SK-MEL-5 (cell line): Measurements from ENCODE around the gene NLGN3. TPM values are rescaled to one million over a fixed set of nuclear protein-coding genes. Genes with fewer than 3 reads are reported as not detected.

Experiments
- DNase-seq: peaks from one replicate; pipeline ENCODE4 v3.0.0-alpha.2; 2016; ENCODE audit warnings: low read depth, low spot score
- in situ Hi-C: cut with HindIII; loops from 2 replicates; pipeline ENCODE4 v1.10.0; 2016; ENCODE audit warnings: low sequenced_read_pairs, high pct_unique_total_duplicates, low pct_unique_long_range_greater_than_20kb
- polyA plus RNA-seq, 2 experiments: library from polyadenylated mRNA; depleted of rRNA; stranded (reverse); fragments of >200 nt; gene quantifications; 2 replicates each; pipeline ENCODE4 v1.2.3, GENCODE V29; 2015
- total RNA-seq: library from RNA; depleted of rRNA; stranded (reverse); fragments of >200 nt; shearing (Covaris generic); gene quantifications from 2 replicates; pipeline ENCODE4 v1.2.3, GENCODE V29; 2014; rRNA removed

NLGN3 gene
- total RNA-seq: 0.05 and 0.24 TPM in 2 replicates
- 0.33 and 0.61 TPM in 2 replicates for polyA plus RNA-seq (2015; cell fraction: cytosol; rRNA removed)
- polyA plus RNA-seq (2015; cell fraction: nucleus; rRNA removed): 1.5 and 1.6 TPM in 2 replicates

DNA sequence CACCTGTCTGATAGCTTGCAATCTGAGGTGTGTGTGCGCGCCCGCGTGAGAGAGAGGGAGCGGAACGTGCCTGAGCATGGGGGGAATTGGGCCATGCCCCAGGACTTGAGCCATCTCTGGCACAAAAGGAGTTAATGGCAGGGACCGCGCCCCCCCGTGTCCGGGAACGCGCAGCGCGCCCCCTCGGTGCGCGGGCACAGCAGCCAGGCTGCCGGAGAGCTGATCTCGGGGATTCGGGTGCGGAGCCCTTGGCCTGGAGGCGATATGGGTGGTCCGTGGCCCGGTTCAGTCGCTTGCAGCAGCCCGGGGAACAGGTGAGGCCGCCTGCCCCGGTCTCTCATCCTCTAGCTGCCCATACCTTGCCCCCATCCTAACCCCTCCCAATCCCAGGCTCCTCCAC lies at the start of gene NLGN3:
Gene NLGN3 (plus strand): TSS at position 191 of the 400 bp plus-strand sequence. CDS start 2,909 bp downstream, outside the sequence.
- in situ Hi-C loops: no loop called here
- no peak for DNase-seq

DNA sequence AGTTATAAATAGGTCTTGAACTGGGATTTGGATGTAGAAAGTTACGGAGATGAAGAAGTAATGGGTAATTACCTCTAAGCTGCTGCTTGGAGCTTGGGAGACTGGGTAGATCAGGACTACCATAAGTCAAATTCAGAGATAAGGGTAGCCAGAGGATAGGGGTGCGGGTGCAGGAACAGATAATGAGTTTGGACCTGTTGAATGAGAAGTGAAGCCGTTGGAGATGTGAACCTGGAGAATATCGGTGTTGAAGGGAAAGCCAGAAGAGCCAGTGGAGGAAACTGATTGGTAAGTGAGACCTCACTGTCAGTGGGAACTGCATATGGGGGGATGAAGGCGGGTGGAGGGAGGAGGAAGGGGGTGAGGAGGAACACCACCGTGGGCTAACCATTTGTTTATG lies 49.6 kb upstream of the NLGN3 start:
- no peak for DNase-seq
- in situ Hi-C loops: no loop called here

DNA sequence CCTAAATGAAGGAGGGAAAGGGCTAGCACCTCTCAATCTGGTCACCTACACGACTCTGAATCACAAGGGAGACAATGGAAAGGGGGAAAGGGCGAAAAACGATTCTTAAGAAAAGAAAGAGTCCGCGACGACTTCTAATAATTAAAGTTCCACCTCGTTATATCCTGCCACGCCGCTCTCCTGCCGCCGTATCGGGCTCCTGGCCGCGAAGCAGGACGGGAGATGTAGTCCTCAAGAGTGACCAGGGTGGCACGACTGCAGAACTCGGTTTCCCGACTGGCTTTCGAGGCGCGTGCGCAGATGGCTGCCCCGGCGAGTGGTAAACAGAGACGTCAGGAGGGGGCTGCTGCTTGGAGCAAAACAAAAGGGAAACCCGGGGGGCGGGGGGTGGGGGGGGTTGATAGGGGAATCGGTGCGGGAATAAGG lies 49.1 kb upstream of the NLGN3 start, which contains the start of gene FOXO4:
Gene FOXO4 (plus strand): TSS at position 297 of the 426 bp plus-strand sequence. CDS start 678 bp downstream, outside the sequence.
- DNase-seq: peak; percentile 87
- in situ Hi-C loops: no loop called here

DNA sequence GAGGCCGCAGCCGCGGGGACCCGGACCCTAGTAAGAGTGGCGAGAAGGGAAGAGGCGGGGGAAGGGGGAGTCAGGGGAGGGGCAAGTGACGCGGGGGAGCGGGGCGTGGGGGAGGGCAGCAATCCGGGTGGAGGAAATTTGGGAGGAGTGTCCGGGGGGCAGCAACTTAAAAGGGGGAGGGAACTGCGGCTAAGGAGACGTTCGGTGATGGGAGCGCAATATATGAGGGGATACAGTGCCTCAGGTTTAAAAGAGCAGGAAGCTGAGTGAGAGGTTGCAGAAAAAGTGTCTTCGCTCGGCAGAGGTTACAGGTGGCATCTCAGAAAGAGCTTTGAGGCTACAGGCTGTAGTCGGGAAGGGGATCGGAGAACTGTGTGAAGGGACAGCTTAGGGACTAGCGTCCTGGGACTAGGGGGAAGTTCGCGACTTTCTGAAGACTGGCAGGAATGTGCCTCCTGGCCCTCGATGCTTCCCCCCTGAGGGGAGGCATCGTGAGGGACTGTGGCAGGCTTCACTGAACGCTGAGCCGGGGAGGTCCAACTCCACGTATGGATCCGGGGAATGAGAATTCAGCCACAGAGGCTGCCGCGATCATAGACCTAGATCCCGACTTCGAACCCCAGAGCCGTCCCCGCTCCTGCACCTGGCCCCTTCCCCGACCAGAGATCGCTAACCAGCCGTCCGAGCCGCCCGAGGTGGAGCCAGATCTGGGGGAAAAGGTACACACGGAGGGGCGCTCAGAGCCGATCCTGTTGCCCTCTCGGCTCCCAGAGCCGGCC lies 48.5 kb upstream of the NLGN3 start:
- no peak for DNase-seq
- in situ Hi-C loops: no loop called here

DNA sequence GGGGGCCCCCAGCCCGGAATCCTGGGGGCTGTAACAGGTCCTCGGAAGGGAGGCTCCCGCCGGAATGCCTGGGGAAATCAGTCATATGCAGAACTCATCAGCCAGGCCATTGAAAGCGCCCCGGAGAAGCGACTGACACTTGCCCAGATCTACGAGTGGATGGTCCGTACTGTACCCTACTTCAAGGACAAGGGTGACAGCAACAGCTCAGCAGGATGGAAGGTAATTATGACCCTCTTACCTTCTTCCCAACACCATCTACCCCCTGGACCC lies 47.9 kb upstream of the NLGN3 start:
- no peak for DNase-seq
- in situ Hi-C loops: no loop called here

DNA sequence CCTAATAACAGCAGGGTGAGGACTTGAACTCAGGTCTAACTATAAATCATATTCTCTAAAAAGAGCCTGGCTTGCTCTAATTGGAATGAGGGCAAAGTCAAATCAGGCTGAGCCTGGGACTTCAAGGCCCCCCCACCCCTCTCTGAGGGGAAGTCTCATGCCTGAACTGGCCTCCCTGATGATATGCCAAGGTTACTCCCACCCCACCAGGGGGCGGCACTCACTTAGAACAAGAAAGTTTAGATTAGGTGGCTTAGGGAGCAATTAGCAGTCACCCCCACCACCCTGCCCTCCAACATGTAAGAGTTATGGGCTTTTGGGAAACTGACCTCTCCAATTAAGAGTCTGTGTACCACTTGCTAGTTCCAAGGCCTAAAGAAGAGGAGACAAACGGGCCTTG lies 46.3 kb upstream of the NLGN3 start:
- in situ Hi-C loops: no loop called here
- peak; percentile 70 for DNase-seq

DNA sequence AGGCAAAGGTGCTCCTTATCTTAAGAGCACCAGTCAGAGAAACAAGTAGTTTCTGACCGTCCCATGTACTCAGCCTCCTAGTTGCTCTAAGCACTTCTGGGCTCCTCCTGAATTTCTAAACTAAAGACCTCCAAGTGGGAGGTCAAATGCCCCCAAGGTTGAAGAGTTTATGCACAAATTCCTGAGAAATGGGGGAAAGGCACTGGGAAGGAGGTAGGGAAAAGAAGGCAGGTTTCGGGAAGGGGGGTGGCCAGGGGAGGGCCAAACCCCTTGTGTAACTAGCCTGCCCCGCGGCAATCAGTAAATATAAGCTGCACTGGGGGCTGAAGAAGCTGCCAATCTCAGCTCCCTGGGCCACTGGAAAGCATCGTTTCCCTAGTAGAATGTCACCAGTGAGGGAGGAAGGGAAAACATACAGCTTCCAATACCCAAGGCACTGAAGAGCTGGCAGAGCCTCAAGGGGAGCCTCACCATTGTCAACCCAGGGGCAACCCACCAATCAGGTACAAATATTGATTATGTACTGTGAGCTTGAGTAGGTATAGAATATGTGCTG lies 45.6 kb upstream of the NLGN3 start:
- DNase-seq: no peak
- in situ Hi-C loops: no loop called here

DNA sequence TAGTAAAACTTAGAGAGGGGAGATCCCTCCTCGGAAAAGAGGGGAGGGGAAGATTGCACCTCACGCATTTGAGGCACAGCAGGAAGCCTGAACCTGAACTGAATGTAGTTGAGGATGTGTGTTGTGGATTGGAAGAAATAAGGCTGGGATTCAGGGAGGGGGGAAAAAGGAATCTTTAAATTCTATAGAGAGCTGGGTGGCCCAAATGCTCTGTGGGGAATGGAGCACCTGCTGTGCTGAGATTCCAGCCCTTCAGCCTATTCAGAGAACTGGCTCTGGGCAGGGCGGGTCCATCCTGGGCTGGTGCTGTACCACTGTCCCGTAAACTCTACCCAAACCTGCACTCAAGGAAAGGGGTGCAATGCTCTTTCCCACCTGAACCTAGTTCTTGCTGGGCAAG lies 44.9 kb upstream of the NLGN3 start:
- in situ Hi-C loops: no loop called here
- DNase-seq: no peak

DNA sequence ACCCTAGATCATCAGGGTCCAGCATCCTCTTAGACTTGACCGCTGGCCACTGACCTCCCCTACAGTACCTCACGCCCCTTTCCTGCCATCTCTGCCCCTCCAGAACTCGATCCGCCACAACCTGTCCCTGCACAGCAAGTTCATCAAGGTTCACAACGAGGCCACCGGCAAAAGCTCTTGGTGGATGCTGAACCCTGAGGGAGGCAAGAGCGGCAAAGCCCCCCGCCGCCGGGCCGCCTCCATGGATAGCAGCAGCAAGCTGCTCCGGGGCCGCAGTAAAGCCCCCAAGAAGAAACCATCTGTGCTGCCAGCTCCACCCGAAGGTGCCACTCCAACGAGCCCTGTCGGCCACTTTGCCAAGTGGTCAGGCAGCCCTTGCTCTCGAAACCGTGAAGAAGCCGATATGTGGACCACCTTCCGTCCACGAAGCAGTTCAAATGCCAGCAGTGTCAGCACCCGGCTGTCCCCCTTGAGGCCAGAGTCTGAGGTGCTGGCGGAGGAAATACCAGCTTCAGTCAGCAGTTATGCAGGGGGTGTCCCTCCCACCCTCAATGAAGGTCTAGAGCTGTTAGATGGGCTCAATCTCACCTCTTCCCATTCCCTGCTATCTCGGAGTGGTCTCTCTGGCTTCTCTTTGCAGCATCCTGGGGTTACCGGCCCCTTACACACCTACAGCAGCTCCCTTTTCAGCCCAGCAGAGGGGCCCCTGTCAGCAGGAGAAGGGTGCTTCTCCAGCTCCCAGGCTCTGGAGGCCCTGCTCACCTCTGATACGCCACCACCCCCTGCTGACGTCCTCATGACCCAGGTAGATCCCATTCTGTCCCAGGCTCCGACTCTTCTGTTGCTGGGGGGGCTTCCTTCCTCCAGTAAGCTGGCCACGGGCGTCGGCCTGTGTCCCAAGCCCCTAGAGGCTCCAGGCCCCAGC lies 43.8 kb upstream of the NLGN3 start:
- in situ Hi-C loops: no loop called here
- DNase-seq: no peak

DNA sequence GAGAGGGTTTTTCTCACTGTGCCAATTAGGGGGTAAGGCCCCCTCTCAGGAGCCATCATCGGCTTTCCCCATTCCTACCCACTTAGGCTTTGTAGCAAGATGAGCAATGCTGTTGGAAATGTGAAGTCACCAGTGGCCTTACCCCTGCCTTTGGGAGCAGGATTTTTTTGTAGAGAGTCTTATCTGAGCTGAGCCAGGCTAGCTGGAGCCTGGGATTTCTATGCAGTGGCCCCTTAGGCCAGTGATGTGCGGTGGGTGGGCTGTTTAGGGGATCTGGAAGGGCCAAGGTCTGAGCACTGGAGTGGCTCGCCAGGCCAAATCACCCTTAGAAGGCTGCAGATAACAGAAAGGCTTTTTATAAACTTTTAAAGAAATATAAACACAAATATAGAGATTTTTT lies 42.3 kb upstream of the NLGN3 start:
- no peak for DNase-seq
- in situ Hi-C loops: no loop called here

DNA sequence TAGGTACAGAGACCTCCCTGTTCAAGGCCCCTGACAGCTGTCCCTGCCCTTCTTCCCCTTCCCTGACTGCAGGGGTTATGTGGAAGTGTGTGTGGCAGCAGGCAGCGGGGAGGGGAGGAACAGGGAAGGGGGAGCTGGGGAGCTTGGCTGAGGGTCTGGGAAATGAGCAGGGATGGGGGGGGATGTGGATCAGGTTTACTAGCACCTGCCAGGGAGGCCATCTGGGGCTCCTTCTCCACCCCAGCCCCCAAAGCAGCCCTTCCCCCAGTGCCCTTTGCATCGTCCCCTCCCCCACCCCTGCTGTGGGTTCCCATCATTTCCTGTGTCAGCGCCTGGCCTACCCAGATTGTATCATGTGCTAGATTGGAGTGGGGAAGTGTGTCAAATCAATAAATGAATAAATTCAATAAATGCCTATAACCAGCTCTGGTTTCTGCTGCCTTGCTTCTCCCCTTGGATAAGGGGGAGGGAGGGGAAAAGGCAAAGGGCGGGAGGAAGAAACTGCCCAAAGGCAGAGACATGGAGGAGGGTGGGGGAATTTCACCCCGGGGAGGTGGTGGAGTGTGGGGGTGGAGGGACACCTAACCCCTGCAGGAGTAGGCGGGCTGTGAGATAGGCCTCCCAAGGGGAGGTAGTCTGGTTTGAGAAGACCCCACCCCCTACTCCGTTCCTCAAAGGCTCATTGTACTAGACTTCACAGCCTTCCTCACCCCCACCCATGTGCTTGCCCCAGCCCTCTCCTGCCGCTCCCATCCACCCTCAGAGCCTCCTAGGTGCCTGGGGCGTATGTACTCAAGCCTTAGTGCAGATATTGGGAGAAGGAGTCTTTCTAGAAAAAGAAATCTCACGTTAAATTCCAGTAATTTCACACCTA lies 41.3 kb upstream of the NLGN3 start:
- in situ Hi-C loops: no loop called here
- DNase-seq: peak; percentile 86

DNA sequence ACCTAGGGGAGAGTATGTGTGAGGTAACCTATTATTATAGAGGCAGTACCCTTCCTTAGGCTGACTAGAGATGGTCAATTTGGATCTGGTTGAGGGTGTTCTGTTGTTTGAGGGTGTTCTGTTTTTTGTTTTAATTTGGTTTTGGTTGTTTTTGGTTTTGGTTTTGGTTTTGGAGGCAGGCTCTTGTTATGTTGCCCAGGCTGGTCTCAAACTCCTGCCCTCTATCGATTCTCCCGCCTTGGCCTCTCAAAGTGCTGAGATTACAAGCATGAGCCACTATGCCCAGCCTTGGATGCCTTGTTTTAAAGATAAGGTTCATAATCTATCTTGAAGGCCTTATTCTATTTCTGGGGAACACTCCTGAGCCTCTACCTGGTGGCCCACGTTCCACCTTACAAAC lies 39.0 kb upstream of the NLGN3 start:
- in situ Hi-C loops: no loop called here
- DNase-seq: no peak

DNA sequence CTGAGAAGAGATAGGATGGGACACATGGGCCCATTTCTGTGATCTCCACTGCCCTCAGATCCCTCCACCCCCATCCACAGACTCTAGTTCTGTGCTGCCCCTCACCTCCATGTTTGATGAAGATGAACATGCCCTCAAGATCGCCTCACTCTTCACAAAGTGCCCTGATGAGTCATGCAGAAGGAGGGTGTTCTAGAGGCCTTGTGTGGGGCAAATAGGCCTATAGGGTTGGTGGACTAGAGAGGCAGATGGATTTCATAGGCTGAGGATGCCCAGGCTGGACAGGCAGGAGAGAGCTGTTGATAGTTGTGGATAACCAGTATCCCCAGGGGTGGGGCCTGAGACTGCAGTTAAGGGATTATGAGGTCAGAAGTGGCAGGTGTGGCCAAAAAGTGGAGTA lies 38.2 kb upstream of the NLGN3 start, which contains the start of gene CXorf65:
Gene CXorf65 (minus strand): TSS at position 314 of the 400 bp plus-strand sequence. CDS start 184 bp downstream, at position 130.
- DNase-seq: no peak
- in situ Hi-C loops: no loop called here

DNA sequence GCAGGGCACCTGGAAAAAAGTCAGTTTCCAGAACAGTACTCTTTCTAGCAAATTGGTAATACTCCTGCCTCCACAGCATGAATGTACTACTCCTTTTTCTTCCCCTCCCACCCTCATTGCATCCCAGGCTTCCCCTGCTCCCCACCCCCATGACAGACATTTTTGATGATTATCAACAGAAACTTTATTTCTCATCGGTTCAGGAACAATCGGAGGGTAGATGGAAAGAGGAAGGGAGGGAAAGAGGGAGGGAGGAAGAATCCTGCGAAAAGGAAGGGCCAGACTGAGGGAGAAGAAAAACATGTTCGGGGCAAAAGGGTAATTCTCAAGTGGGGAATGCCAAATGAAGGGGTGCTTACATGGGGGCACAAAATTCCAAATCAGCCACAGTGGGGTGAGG lies 37.4 kb upstream of the NLGN3 start:
- in situ Hi-C loops: no loop called here
- no peak for DNase-seq

DNA sequence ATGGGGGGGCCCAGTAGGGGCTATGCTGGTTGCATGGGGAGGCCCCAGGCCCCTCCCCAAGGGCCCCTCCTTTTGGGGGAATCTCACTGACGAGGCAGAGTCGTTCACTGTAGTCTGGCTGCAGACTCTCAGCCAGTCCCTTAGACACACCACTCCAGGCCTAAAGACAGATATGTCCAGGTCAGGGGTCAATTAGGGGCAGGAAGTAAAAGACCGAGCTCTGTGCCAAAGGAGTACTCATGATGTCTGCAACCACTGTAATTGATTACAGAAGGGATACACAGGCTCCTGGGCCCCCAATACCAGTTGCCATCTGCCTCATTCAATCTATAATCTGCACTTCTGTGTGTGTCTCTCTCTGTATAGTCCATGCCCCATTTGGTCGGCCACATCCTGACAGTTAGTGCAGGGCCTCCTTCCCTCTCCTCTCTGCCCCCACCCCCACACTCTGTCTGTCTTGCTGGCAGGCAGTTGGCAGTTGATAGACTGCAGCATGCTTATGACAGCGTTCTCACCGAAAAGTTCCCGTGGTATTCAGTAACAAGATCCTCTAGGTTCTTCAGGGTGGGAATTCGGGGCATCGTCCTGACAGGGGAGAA lies 36.8 kb upstream of the NLGN3 start:
- DNase-seq: no peak
- in situ Hi-C loops: no loop called here

DNA sequence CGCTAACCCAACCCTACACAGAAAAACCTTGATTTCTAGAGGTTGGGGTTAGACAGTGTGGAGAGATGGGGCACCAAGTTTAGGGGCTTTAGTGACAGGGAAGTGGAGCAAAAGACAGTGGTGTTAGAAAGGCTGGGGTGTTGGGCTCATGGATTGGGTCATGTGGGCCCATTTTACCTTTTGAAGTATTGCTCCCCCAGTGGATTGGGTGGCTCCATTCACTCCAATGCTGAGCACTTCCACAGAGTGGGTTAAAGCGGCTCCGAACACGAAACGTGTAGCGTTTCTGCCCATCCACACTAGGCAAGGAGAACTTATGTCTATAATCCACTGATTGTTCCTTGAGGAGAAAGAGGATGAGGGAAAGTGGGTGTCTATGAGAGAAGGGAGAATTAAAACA lies 35.6 kb upstream of the NLGN3 start:
- no peak for DNase-seq
- in situ Hi-C loops: no loop called here
